Thyroid gland (tissue), 4 donors: Measurements from ENCODE around the gene MRPL21. TPM values are rescaled to one million over a fixed set of nuclear protein-coding genes. Genes with fewer than 3 reads are reported as not detected.

ENCODE experiments used
- DNase-seq, 2 donors: peaks; one replicate each; pipeline ENCODE4 v3.0.0-alpha.2; 2019
- H3K27ac ChIP-seq, 3 donors: fragments of 200-600 bp; sonication (generic); 1 replicate in 2 of 3; 2 replicates in 1 of 3; pipeline ENCODE4 v1.5.1; 2016 to 2019; ENCODE audit warnings: mild to moderate bottlenecking in 1 of 3, moderate library complexity in 1 of 3
- H3K27me3 ChIP-seq: fragments of 200-600 bp; sonication (generic); one replicate; pipeline ENCODE4 v1.5.1; 2019
- H3K36me3 ChIP-seq, 2 donors: fragments of 200-600 bp; sonication (generic); one replicate each; pipeline ENCODE4 v1.5.1; 2016 to 2019
- H3K4me1 ChIP-seq, 2 donors: fragments of 200-600 bp; sonication (generic); one replicate each; pipeline ENCODE4 v1.5.1; 2017 to 2019
- H3K4me3 ChIP-seq, 3 donors: fragments of 200-600 bp; sonication (generic); replicated peaks in 1 of 3; 1 replicate in 2 of 3; 2 replicates in 1 of 3; pipeline ENCODE4 v1.5.1; 2016; ENCODE audit warnings: mild to moderate bottlenecking in 1 of 3
- H3K9me3 ChIP-seq: fragments of 200-600 bp; sonication (generic); one replicate; pipeline ENCODE4 v1.5.1; 2017
- CTCF ChIP-seq, 6 experiments: fragments of 200-600 bp in 3 of 6; fragments of 450-650 bp in 3 of 6; sonication (generic) in 3 of 6; IDR thresholded peaks; one replicate each; pipeline ENCODE4 v1.5.1; 2016 to 2019; ENCODE audit warnings: antibody characterized with exemption in 6 of 6, mild to moderate bottlenecking in 2 of 6, inconsistent platforms in 1 of 6, moderate library complexity in 1 of 6
- POLR2A ChIP-seq, 2 donors: fragments of 450-650 bp; IDR thresholded peaks; one replicate each; pipeline ENCODE4 v1.6.1; 2017; ENCODE audit warnings: antibody characterized with exemption in 2 of 2, mild to moderate bottlenecking in 2 of 2, moderate library complexity in 1 of 2
- WGBS, 2 donors: methylation state at CpG; one replicate each; pipeline ENCODE4 v1.1.5; 2017; 5-methylcytosine and 5-hydroxymethylcytosine counted together
- intact Hi-C: fragments of 100-400 bp; cut with DNase I; formaldehyde crosslinking; loops from one replicate; pipeline ENCODE4 v1.15.1; 2023
- total RNA-seq, 4 donors: library from RNA; depleted of rRNA; stranded (reverse); fragments of >200 nt; gene quantifications; one replicate each; pipeline ENCODE4 v1.2.3, GENCODE V29; 2016

Gene MRPL21
- total RNA-seq, 4 donors from 2014 or later = 24.0 to 86.6 (median 65.6) TPM

- H3K4me3 ChIP-seq = no peak overlapping the region
- H3K36me3 ChIP-seq = peaks cover 25 to 34% of the 10 kb centered on the region in 2 donors
- 76 to 92% methylated on average over 6 to 8 of the region's 9 CpGs for WGBS, 2 donors
- H3K27me3 ChIP-seq = no peaks in the 10 kb centered on the region
- H3K27ac ChIP-seq = no peak overlapping the region
- no peak for DNase-seq
- intact Hi-C loops = no loop called here
- no peaks in the 10 kb centered on the region for H3K9me3 ChIP-seq
- TF ChIP-seq CTCF (IDR thresholded peaks at IDR 0.05) = no peak
- TF ChIP-seq POLR2A (IDR thresholded peaks at IDR 0.05) = no peak
- H3K4me1 ChIP-seq = peaks cover 20 to 21% of the 10 kb centered on the region in 2 donors
These were observed 2.7 kb downstream of the MRPL21 start for GRCh38 chr11:68900835-68901381.

GRCh38 chr11:68897441-68897840 is 6.2 kb downstream of the MRPL21 start:
- Histone ChIP-seq H3K36me3 (peaks cover 54 to 65% of the 10 kb centered on the region in 2 donors), H3K4me1 (peaks cover 2 to 3% of the 10 kb centered on the region in 2 donors), H3K9me3 (no peaks in the 10 kb centered on the region), H3K27ac (no peak overlapping the region), H3K27me3 (no peaks in the 10 kb centered on the region), H3K4me3 (no peak overlapping the region)
- no peak for DNase-seq
- intact Hi-C loops = no loop called here
- TF ChIP-seq CTCF (IDR thresholded peaks at IDR 0.05) = no peak
- no peak for TF ChIP-seq POLR2A (IDR thresholded peaks at IDR 0.05)
- 87 to 95% methylated on average over 8 to 9 of the region's 9 CpGs for WGBS, 2 donors

GRCh38 chr11:68896171-68896959 is 7.3 kb downstream of the MRPL21 start:
- peaks cover 5 to 6% of the 10 kb centered on the region in 2 donors for H3K4me1 ChIP-seq
- peaks cover 55 to 66% of the 10 kb centered on the region in 2 donors for H3K36me3 ChIP-seq
- TF ChIP-seq POLR2A (IDR thresholded peaks at IDR 0.05) (no peak), CTCF (IDR thresholded peaks at IDR 0.05) (no peak)
- H3K27me3 ChIP-seq = no peaks in the 10 kb centered on the region
- H3K9me3 ChIP-seq = no peaks in the 10 kb centered on the region
- intact Hi-C loops = no loop called here
- DNase-seq = no peak
- 93 to 94% methylated on average over 23 of the region's 23 CpGs for WGBS, 2 donors
- no peak overlapping the region for H3K27ac ChIP-seq
- no peak overlapping the region for H3K4me3 ChIP-seq

- H3K36me3 ChIP-seq = peaks cover 53 to 56% of the 10 kb centered on the region in 2 donors
- DNase-seq = no peak
- intact Hi-C loops = no loop called here
- H3K27me3 ChIP-seq = no peaks in the 10 kb centered on the region
- no peak overlapping the region for H3K4me3 ChIP-seq
- H3K9me3 ChIP-seq = no peaks in the 10 kb centered on the region
- H3K27ac ChIP-seq = no peak overlapping the region
- no peak for TF ChIP-seq POLR2A (IDR thresholded peaks at IDR 0.05)
- no peak for TF ChIP-seq CTCF (IDR thresholded peaks at IDR 0.05)
- WGBS, 2 donors = 89 to 94% methylated on average over 5 of the region's 5 CpGs
- peaks cover 15 to 20% of the 10 kb centered on the region in 2 donors for H3K4me1 ChIP-seq
These were observed 10.3 kb downstream of the MRPL21 start for GRCh38 chr11:68893282-68893681.

- no peak overlapping the region for H3K27ac ChIP-seq
- H3K9me3 ChIP-seq = no peaks in the 10 kb centered on the region
- TF ChIP-seq CTCF (IDR thresholded peaks at IDR 0.05) = no peak
- TF ChIP-seq POLR2A (IDR thresholded peaks at IDR 0.05) = no peak
These were observed 11.1 kb downstream of the MRPL21 start for GRCh38 chr11:68892576-68892975.

More at GRCh38 chr11:68892576-68892975, 11.1 kb downstream of the MRPL21 start:
- H3K36me3 ChIP-seq = peaks cover 46 to 49% of the 10 kb centered on the region in 2 donors
- intact Hi-C loops = no loop called here
- no peak for DNase-seq
- WGBS, 2 donors = 95 to 97% methylated on average over 20 of the region's 20 CpGs
- no peak overlapping the region for H3K4me3 ChIP-seq
- peaks cover 15 to 20% of the 10 kb centered on the region in 2 donors for H3K4me1 ChIP-seq
- H3K27me3 ChIP-seq = no peaks in the 10 kb centered on the region
